HG02840 (cell line): ENCODE measurements around the gene ZNF236.
"Not testable (repeated sequence)": the region's sequence is repeated elsewhere in the genome, so short reads cannot be mapped to it uniquely, and the experiment has no call there.

ENCODE experiments used
- ATAC-seq: cut with Tn5 transposase; IDR thresholded peaks from one replicate; pipeline ENCODE4 v1.9.1; 2021; ENCODE audit warnings: mild to moderate bottlenecking, moderate library complexity, moderate number of reproducible peaks; ENCODE audit not compliant: unreplicated experiment, low FRiP score

The ZNF236 gene

GRCh38 chr18:77015169-77015568 lies 192.8 kb downstream of the ZNF236 start:
- ATAC-seq, result no peak

DNA sequence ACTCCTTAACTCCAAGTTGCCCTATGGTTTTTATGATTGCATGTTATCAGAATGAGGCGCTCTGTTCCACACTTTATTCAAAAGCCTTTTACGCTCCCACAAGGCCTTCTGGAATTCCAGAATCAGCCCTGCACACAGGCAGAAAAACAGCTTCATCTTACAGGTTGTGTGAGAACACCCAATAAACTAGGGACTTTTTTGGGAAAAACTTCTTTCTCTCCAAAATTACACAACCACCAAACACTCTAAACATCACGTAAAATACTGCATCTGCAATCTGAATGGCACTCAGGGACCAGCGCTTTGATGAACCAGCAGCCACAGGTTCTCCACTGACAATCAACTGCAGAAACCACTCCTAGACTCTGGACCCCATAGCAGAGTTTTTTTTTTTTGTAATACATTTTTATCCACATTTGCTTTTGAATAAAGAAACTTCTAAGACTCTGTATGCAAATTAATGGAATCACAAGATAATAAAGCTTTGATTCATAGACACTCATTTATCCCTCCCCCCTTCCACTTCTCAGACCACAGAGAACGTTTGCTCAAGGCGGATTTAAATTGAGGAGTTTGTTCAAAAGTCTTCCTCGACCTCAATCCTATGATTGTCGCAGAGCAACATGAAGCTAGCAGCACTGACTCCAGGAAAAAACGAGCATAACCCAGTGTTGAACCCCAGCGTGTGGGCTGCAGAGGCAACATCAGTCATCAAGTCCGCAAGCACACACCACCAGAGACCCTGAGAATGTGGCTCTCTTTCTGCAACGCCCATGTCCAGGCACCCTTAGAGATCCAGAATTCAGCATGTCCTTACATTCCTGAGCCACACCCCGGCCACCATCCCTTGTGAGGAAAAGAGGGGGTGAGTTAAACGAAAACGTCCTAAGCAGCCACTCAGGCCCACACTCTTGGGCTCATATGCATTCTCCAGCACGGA lies 193.7 kb downstream of the ZNF236 start:
- ATAC-seq, result no peak

DNA sequence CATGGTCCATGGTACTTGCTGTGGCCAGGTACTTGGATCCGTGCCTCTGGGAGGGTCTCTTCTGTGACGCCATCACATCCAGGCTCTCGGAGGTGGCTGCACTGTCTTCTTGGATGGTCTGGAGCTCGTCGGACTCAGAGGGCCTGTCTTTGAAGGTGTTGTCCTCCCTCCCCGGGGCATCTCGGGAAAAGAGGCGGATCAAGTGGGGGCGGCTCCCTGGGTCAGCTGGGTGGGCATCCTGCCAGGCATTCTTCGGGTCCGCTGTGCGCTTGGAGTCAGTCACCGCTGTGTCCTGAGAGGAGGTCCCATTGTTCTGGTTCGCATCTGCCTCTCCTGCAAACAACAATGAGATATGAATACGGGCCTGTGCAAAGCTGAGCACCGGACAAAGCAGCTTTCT lies 194.6 kb downstream of the ZNF236 start:
- no peak for ATAC-seq

DNA sequence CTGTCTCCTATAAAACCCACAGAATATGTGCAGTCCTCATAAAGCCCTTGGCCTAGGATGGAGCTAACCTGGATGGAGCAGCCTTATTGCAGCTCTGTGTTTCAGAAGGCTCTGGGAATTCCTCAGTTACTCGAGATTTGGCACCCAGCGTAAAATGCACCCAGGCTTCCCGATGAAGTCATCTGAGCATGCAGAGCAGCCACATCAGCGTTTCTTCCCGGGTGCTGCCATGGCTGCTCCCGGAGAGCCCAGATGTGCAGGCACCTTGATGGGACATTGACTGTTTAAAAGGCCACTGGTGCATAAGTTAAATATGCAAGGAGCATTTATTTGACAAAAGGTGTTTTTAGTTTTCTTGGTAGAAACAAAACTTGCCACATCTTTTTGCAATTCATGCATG lies 195.0 kb downstream of the ZNF236 start:
- ATAC-seq, result no peak

GRCh38 chr18:77018650-77019049 lies 196.3 kb downstream of the ZNF236 start:
- ATAC-seq, result not testable (repeated sequence)

GRCh38 chr18:77019641-77020040 lies 197.3 kb downstream of the ZNF236 start:
- ATAC-seq, result no peak
